ENCODE results near the gene ABT1.

DNA sequence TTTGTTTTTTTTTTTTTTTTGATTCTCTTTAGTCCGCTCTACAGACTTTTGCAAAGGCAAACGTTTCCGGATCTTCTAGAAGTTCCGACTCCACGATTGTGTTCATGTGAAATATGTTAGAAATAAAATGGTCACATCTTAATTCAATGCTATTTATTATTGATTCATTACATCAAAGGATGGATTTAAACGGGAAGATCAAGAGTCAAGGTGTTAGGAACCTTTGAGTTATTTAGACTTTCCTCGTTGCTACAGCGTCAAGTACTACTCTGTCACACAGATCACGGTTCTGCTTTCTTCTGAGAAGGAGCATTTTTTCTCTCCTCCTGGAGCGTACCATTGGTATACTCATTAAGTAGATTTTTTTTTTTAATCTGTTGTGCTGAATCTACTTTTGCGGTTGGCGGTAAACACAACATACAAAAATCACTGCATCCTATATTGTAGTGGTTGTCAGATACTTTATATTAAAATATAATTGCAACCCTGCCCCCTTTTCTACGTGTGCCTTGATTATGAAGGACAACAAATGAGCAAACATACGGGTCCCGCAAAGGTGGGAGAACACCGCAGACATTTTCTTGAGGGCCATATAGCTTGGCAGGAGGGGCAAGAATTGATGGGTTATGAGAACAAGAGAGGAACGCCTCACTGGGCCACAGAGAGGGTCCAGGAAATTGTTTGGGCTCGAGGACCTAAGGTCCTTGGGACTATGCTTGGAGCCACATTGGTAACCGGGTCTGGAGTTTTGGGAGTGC, 41.1 kb upstream of the ABT1 start:
- TF ChIP-seq POLR2A (IDR thresholded peaks at IDR 0.05), result no peak
- TF ChIP-seq, protein P1, sequence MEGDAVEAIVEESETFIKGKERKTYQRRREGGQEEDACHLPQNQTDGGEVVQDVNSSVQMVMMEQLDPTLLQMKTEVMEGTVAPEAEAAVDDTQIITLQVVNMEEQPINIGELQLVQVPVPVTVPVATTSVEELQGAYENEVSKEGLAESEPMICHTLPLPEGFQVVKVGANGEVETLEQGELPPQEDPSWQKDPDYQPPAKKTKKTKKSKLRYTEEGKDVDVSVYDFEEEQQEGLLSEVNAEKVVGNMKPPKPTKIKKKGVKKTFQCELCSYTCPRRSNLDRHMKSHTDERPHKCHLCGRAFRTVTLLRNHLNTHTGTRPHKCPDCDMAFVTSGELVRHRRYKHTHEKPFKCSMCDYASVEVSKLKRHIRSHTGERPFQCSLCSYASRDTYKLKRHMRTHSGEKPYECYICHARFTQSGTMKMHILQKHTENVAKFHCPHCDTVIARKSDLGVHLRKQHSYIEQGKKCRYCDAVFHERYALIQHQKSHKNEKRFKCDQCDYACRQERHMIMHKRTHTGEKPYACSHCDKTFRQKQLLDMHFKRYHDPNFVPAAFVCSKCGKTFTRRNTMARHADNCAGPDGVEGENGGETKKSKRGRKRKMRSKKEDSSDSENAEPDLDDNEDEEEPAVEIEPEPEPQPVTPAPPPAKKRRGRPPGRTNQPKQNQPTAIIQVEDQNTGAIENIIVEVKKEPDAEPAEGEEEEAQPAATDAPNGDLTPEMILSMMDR (IDR thresholded peaks at IDR 0.05), result no peak

Data from Peyer's patch (tissue), 4 donors.